OCI-LY1 (cell line): Measurements from ENCODE around the gene AFAP1L2.

Source experiments
- H2AFZ ChIP-seq: fragments of 200-600 bp; sonication (generic), shearing (Covaris generic); 2 replicates; pipeline ENCODE4 v1.6.0; 2014; ENCODE audit warnings: antibody characterized with exemption, mild to moderate bottlenecking, low read length
- H3F3A ChIP-seq: fragments of 200-600 bp; sonication (generic), shearing (Covaris generic); 2 replicates; pipeline ENCODE4 v1.6.0; 2014; ENCODE audit warnings: mild to moderate bottlenecking, antibody characterized with exemption, low read length, moderate library complexity; ENCODE audit not compliant: insufficient read depth
- H3K27ac ChIP-seq: fragments of 200-600 bp; sonication (generic); 2 replicates; pipeline ENCODE4 v1.5.1; 2014; ENCODE audit warnings: low read length, mixed run types, mild to moderate bottlenecking, low read depth; ENCODE audit not compliant: poor library complexity, severe bottlenecking
- H3K27me3 ChIP-seq: fragments of 200-600 bp; sonication (generic); 2 replicates; pipeline ENCODE4 v1.6.0; 2014; ENCODE audit warnings: antibody characterized with exemption, mild to moderate bottlenecking, low read length, moderate library complexity; ENCODE audit not compliant: insufficient read depth
- H3K36me3 ChIP-seq: fragments of 200-600 bp; sonication (generic); 2 replicates; pipeline ENCODE4 v1.6.1; 2014; ENCODE audit warnings: mild to moderate bottlenecking, antibody characterized with exemption, low read length, moderate library complexity, mixed read lengths; ENCODE audit not compliant: insufficient read depth
- H3K4me1 ChIP-seq: fragments of 200-600 bp; sonication (generic); 2 replicates; pipeline ENCODE4 v1.5.1; 2014; ENCODE audit warnings: mild to moderate bottlenecking, low read length, moderate library complexity; ENCODE audit not compliant: insufficient read depth, severe bottlenecking
- H3K4me2 ChIP-seq: fragments of 200-600 bp; sonication (generic), shearing (Covaris generic); 2 replicates; pipeline ENCODE4 v1.6.1; 2014; ENCODE audit warnings: low read length
- H3K4me3 ChIP-seq: fragments of 200-600 bp; sonication (generic); 2 replicates; pipeline ENCODE4 v1.5.1; 2014; ENCODE audit warnings: low read length, low read depth, mild to moderate bottlenecking, mixed read lengths; ENCODE audit not compliant: poor library complexity, severe bottlenecking
- H3K79me2 ChIP-seq: fragments of 200-600 bp; shearing (Covaris generic); 2 replicates; pipeline ENCODE4 v1.6.1; 2016; ENCODE audit warnings: mixed run types, low read length, mixed read lengths; ENCODE audit not compliant: insufficient read depth
- H3K9ac ChIP-seq: fragments of 200-600 bp; sonication (generic), shearing (Covaris generic); 2 replicates; pipeline ENCODE4 v1.6.1; 2014; ENCODE audit warnings: mild to moderate bottlenecking, low read length, mixed read lengths
- H3K9me2 ChIP-seq: fragments of 200-600 bp; sonication (generic), shearing (Covaris generic); 2 replicates; pipeline ENCODE4 v1.6.1; 2014; ENCODE audit warnings: low read depth, mild to moderate bottlenecking, low read length, mixed read lengths
- H3K9me3 ChIP-seq: fragments of 200-600 bp; shearing (Covaris generic); 2 replicates; pipeline ENCODE4 v1.6.1; 2014; ENCODE audit warnings: low read length, mixed read lengths
- H4K20me1 ChIP-seq: fragments of 200-600 bp; sonication (generic), shearing (Covaris generic); 2 replicates; pipeline ENCODE4 v1.6.0; 2016; ENCODE audit warnings: mild to moderate bottlenecking, low read length; ENCODE audit not compliant: insufficient read depth
- CTCF ChIP-seq: fragments of 200-600 bp; sonication (generic), shearing (Covaris generic); IDR thresholded peaks from 2 replicates; pipeline ENCODE4 v1.5.1; 2017; ENCODE audit warnings: mild to moderate bottlenecking, antibody characterized with exemption, low read length, moderate library complexity, mixed read lengths
- EZH2 ChIP-seq: fragments of 200-600 bp; sonication (generic), shearing (Covaris generic); IDR thresholded peaks from 2 replicates; pipeline ENCODE4 v1.8.0; 2017; ENCODE audit warnings: borderline replicate concordance, mixed run types, mild to moderate bottlenecking, antibody characterized with exemption, low read length, moderate library complexity, mixed read lengths

The AFAP1L2 gene

DNA sequence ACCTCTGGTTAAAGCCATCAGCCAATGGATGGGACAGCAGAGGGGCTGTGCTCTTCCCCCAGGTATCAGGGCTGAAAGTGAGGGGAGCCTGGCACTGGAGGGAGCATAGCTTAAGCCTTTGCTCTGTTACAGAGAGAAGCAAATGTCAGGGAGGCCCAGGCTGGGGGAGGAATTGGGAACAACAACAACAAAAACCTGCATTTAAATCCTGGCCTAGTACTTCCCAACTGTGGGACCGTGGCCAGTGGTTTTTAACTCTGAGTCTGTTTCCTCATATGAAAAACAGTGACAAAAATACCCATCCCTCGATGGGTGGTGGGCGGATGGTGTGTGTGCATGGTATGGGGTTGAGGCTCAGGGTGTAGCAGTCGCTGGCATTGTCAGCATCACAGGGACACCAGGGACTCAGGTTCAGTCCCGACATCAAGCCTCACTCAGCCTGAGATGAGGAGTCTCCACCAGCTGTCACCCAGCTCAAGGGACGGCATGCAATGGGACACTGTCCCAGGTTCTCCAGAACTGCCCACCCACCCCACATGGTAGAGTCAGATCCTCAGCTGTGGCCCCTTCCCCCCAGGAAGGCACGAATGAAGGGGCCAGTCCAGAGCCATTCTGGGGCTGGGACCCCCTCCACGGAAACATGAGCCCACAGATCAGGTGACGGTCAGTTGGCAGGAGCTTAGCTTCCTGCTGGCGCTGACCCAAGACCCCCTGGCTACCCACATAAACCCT, 74.5 kb downstream of the AFAP1L2 start:
- H3K9ac ChIP-seq, result no peak overlapping the region
- no peaks in the 10 kb centered on the region for H3K79me2 ChIP-seq
- H3K4me2 ChIP-seq, result no peak overlapping the region
- no peaks in the 10 kb centered on the region for H3F3A ChIP-seq
- TF ChIP-seq EZH2 (no peak), CTCF (no peak)
- H3K9me2 ChIP-seq, result no peaks in the 10 kb centered on the region
- no peak overlapping the region for H3K4me3 ChIP-seq
- no peaks in the 10 kb centered on the region for H3K36me3 ChIP-seq
- no peak overlapping the region for H3K27ac ChIP-seq
- no peaks in the 10 kb centered on the region; the same call in 1 of the 2 replicates for H3K27me3 ChIP-seq
- no peaks in the 10 kb centered on the region for H3K9me3 ChIP-seq
- H3K4me1 ChIP-seq, result no peaks in the 10 kb centered on the region
- H4K20me1 ChIP-seq, result no peaks in the 10 kb centered on the region
- no peak overlapping the region for H2AFZ ChIP-seq

GRCh38 chr10:114328874-114329273, 75.4 kb downstream of the AFAP1L2 start:
- Histone ChIP-seq H3K9me3 (no peaks in the 10 kb centered on the region), H3K9ac (no peak overlapping the region), H3K9me2 (no peaks in the 10 kb centered on the region), H3K79me2 (no peaks in the 10 kb centered on the region), H2AFZ (no peak overlapping the region), H3K27me3 (no peaks in the 10 kb centered on the region; the same call in 1 of the 2 replicates), H3F3A (no peaks in the 10 kb centered on the region), H3K27ac (no peak overlapping the region), H4K20me1 (no peaks in the 10 kb centered on the region), H3K4me3 (no peak overlapping the region), H3K4me1 (no peaks in the 10 kb centered on the region), H3K4me2 (no peak overlapping the region), H3K36me3 (no peaks in the 10 kb centered on the region)
- TF ChIP-seq EZH2, result no peak
- no peak for TF ChIP-seq CTCF

DNA sequence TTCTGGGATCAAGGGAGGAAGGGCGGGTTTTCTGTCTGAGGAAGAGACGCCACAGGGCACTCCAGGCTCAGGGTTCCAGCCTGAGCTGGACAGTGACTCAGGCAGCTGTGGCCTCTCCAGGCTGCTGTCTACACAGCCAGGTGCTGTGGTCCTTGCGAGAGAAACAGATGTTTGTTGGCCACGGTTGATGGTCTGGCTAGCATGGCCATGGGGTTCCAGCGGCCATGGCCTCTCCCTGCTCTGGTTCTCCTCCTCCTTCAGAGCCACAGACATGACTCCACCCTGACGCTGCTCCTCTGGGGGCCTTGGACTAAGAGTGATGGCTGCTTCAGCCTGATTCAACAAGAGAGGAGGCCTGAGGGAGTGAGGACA, 75.9 kb downstream of the AFAP1L2 start:
- no peak overlapping the region for H3K4me2 ChIP-seq
- H3K9me2 ChIP-seq, result no peaks in the 10 kb centered on the region
- H3K79me2 ChIP-seq, result no peaks in the 10 kb centered on the region
- H3K27me3 ChIP-seq, result peaks cover 2% of the 10 kb centered on the region; the same call in 1 of the 2 replicates
- no peaks in the 10 kb centered on the region for H3K9me3 ChIP-seq
- H3K27ac ChIP-seq, result no peak overlapping the region
- H3K9ac ChIP-seq, result no peak overlapping the region
- no peaks in the 10 kb centered on the region for H3F3A ChIP-seq
- H2AFZ ChIP-seq, result no peak overlapping the region
- no peaks in the 10 kb centered on the region for H3K36me3 ChIP-seq
- TF ChIP-seq EZH2, result no peak
- TF ChIP-seq CTCF, result no peak
- H3K4me3 ChIP-seq, result no peak overlapping the region
- no peaks in the 10 kb centered on the region for H4K20me1 ChIP-seq
- H3K4me1 ChIP-seq, result no peaks in the 10 kb centered on the region
